Endothelial cell of umbilical vein (primary cell): ENCODE results near the gene XRN2. TPM values are rescaled to one million over a fixed set of nuclear protein-coding genes. Genes with fewer than 3 reads are reported as not detected.

Experiments
- BruUV-seq: library from RNA; stranded (reverse); fragments of 400-500 nt; replicated peaks from 2 replicates; lab custom pipeline; 2021; lab: Mats Ljungman, UMichigan
- CTCF ChIA-PET: fragments of 300-600, 350-600 bp; sonication (Branson Sonifier 250); formaldehyde crosslinking; loops from one replicate; lab custom pipeline; 2021; ENCODE audit warnings: antibody characterized with exemption, inconsistent platforms; lab: Charles Lee
- POLR2A ChIA-PET: fragments of 300-600, 350-600 bp; sonication (Branson Sonifier 250); formaldehyde crosslinking; loops from one replicate; lab custom pipeline; 2021; ENCODE audit warnings: antibody characterized with exemption, inconsistent platforms; lab: Charles Lee
- DNase-seq: peaks from one replicate; pipeline ENCODE4 v3.0.0-alpha.2; 2011; ENCODE audit warnings: low read depth, low spot score
- FAIRE-seq: peaks from 2 replicates; lab custom pipeline; 2011; peaks lifted over from hg19 to GRCh38; lab: Jason Lieb, UNC
- H2AFZ ChIP-seq: 2 replicates; pipeline ENCODE4 v1.6.0; 2012; ENCODE audit warnings: low read depth, low read length, control low read depth, inconsistent platforms
- H3K27ac ChIP-seq: 2 replicates; pipeline ENCODE4 v1.5.1; 2011; ENCODE audit warnings: low read depth, mild to moderate bottlenecking, control low read depth, low read length, moderate library complexity; ENCODE audit not compliant: insufficient read depth
- H3K27me3 ChIP-seq, 2 experiments: 2 replicates each; pipeline versions ENCODE4 v1.6.0 to v1.6.1; 2011; ENCODE audit warnings: low read length in 2 of 2, mixed read lengths in 1 of 2; ENCODE audit not compliant: control insufficient read depth in 2 of 2, insufficient read depth in 2 of 2
- H3K36me3 ChIP-seq, 2 experiments: 2 replicates in 1 of 2; 3 replicates in 1 of 2; pipeline ENCODE4 v1.5.1; 2011; ENCODE audit warnings: low read length in 2 of 2, mild to moderate bottlenecking in 1 of 2, moderate library complexity in 1 of 2; ENCODE audit not compliant: control insufficient read depth in 2 of 2, insufficient read depth in 2 of 2; ENCODE audit errors: extremely low read depth in 1 of 2
- H3K4me1 ChIP-seq: 3 replicates; pipeline ENCODE4 v1.5.1; 2011; ENCODE audit warnings: mild to moderate bottlenecking, low read length; ENCODE audit not compliant: control insufficient read depth, insufficient read depth; ENCODE audit errors: extremely low read depth
- H3K4me2 ChIP-seq: 2 replicates; pipeline ENCODE4 v1.6.1; 2011; ENCODE audit warnings: low read length, control low read depth, mixed read lengths; ENCODE audit not compliant: insufficient read depth
- H3K4me3 ChIP-seq, 3 experiments: fragments of 200-600 bp in 1 of 3; sonication (generic), shearing (Covaris generic) in 1 of 3; replicated peaks in 1 of 3; 2 replicates each; pipeline ENCODE4 v1.5.1; 2011 to 2016; ENCODE audit warnings: control low read depth in 3 of 3, low read length in 3 of 3, mild to moderate bottlenecking in 2 of 3, inconsistent platforms in 1 of 3, low read depth in 1 of 3, moderate library complexity in 1 of 3; ENCODE audit not compliant: insufficient read depth in 1 of 3
- H3K79me2 ChIP-seq: 2 replicates; pipeline ENCODE4 v1.6.0; 2012; ENCODE audit warnings: low read length, inconsistent platforms; ENCODE audit not compliant: control insufficient read depth, insufficient read depth
- H3K9ac ChIP-seq: replicated peaks from 2 replicates; pipeline ENCODE3; 2011; ENCODE audit warnings: low read length, control low read depth; ENCODE audit not compliant: insufficient read depth; ENCODE audit errors: extremely low read depth
- H3K9me1 ChIP-seq: replicated peaks from 3 replicates; pipeline ENCODE4 v1.6.0; 2011; ENCODE audit warnings: mild to moderate bottlenecking, low read length; ENCODE audit not compliant: control insufficient read depth, insufficient read depth; ENCODE audit errors: extremely low read depth
- H3K9me3 ChIP-seq: replicated peaks from 2 replicates; pipeline ENCODE4 v1.5.1; 2012; ENCODE audit warnings: low read length, inconsistent platforms; ENCODE audit not compliant: control insufficient read depth, insufficient read depth
- H4K20me1 ChIP-seq: replicated peaks from 2 replicates; pipeline ENCODE3; 2011; ENCODE audit warnings: mild to moderate bottlenecking, low read length; ENCODE audit not compliant: control insufficient read depth, insufficient read depth; ENCODE audit errors: extremely low read depth
- CTCF ChIP-seq, 2 donors: IDR thresholded peaks; 1 replicate in 1 of 2; 2 replicates in 1 of 2; pipeline ENCODE4 v1.5.1; 2011; ENCODE audit warnings: low read length in 2 of 2, mild to moderate bottlenecking in 2 of 2, moderate library complexity in 2 of 2, control low read depth in 1 of 2, inconsistent platforms in 1 of 2, low read depth in 1 of 2; ENCODE audit not compliant: insufficient read depth in 1 of 2; ENCODE audit errors: extremely low read depth in 1 of 2
- EZH2 ChIP-seq: IDR thresholded peaks from 2 replicates; pipeline ENCODE4 v1.6.1; 2012; ENCODE audit warnings: borderline replicate concordance, low read depth, mild to moderate bottlenecking, moderate library complexity, low read length, inconsistent platforms; ENCODE audit not compliant: severe bottlenecking
- FOS ChIP-seq: IDR thresholded peaks from 2 replicates; pipeline ENCODE4 v1.6.1; 2011; ENCODE audit warnings: mild to moderate bottlenecking, low read length, moderate library complexity, borderline replicate concordance; ENCODE audit not compliant: insufficient read depth
- GATA2 ChIP-seq: IDR thresholded peaks from 2 replicates; pipeline ENCODE4 v1.7.0; 2011; ENCODE audit warnings: low read depth, mild to moderate bottlenecking, moderate library complexity, mixed read lengths, low read length; ENCODE audit not compliant: insufficient read length, insufficient read depth
- JUN ChIP-seq: IDR thresholded peaks from 2 replicates; pipeline ENCODE4 v1.6.1; 2011; ENCODE audit warnings: borderline replicate concordance, low read depth; ENCODE audit not compliant: insufficient read length, insufficient read depth
- MAX ChIP-seq: IDR thresholded peaks from 2 replicates; pipeline ENCODE4 v1.6.1; 2011; ENCODE audit not compliant: insufficient read depth, insufficient read length
- MYC ChIP-seq: IDR thresholded peaks from one replicate; pipeline ENCODE4 v1.6.1; 2011; ENCODE audit warnings: mild to moderate bottlenecking, low read depth, low read length
- POLR2A ChIP-seq: IDR thresholded peaks from 2 replicates; pipeline ENCODE4 v1.6.1; 2012; ENCODE audit warnings: low read depth, mild to moderate bottlenecking, control low read depth, low read length
- dilution Hi-C: fragments of 300-500 bp; cut with MboI; formaldehyde crosslinking; loops from one replicate; pipeline ENCODE4 v1.15.0; 2019; ENCODE audit warnings: low sequenced_read_pairs; ENCODE audit not compliant: extremely low pct_ligation_motif_present
- intact Hi-C: fragments of 100-400 bp; cut with micrococcal nuclease; formaldehyde crosslinking; loops from one replicate; pipeline ENCODE4 v1.10.0; 2022
- polyA plus RNA-seq, 4 experiments: library from polyadenylated mRNA; depleted of rRNA in 3 of 4; stranded (reverse) in 3 of 4; unstranded in 1 of 4; fragments of >200 nt; gene quantifications; 2 replicates each; pipeline versions ENCODE4 v1.2.1 to v1.2.3, GENCODE V29; 2011 to 2012; ENCODE audit warnings: missing spikeins in 1 of 4
- total RNA-seq: library from RNA; stranded (reverse); gene quantifications from 2 replicates; pipeline ENCODE4 v1.2.3, GENCODE V29; 2021

Gene XRN2
- total and polyA plus RNA-seq, 2 donors (not counting 3 experiments of a cell fraction or from before 2014, with no cell fraction given), result 32.3 to 66.6 TPM

- ChIA-PET CTCF (interaction anchor here (1.2 kb wide), 1 partner anchor 89 kb away, joined by 4 read pairs; no protein-coding TSS in a partner anchor), POLR2A (no interaction called here)
- Histone ChIP-seq H3K9me3 (no peaks in the 10 kb centered on the region), H4K20me1 (peaks cover 6% of the 10 kb centered on the region), H3K4me1 (peaks cover 34% of the 10 kb centered on the region), H3K79me2 (peaks cover 88% of the 10 kb centered on the region), H2AFZ (no peak overlapping the region), H3K4me2 (peak overlapping the region; percentile 27), H3K9me1 (no peaks in the 10 kb centered on the region), H3K4me3 (no peak overlapping the region), H3K27me3 (no peaks in the 10 kb centered on the region), H3K36me3 (no peaks in the 10 kb centered on the region), H3K27ac (no peak overlapping the region), H3K9ac (no peak overlapping the region)
- no TSS peak for BruUV-seq
- peak; percentile 60 for DNase-seq
- dilution Hi-C loops, result no loop called here
- peak; percentile 55 for FAIRE-seq
- intact Hi-C loops, result loop anchor here (2.0 kb wide), 1 partner anchor 14 kb away; no protein-coding TSS in a partner anchor
- no peak for TF ChIP-seq POLR2A
- TF ChIP-seq JUN, result no peak
- no peak for TF ChIP-seq GATA2
- no peak for TF ChIP-seq FOS
- no peak for TF ChIP-seq CTCF (IDR thresholded peaks at IDR 0.05; ENCODE audit: extremely low read depth in 1 of 2, insufficient read depth in 1 of 2, low read depth in 1 of 2, low read length in 2 of 2)
- TF ChIP-seq MAX, result no peak
- no peak for TF ChIP-seq EZH2
- TF ChIP-seq MYC, result no peak
Observed at GRCh38 chr20:21325296-21325695, 22.2 kb downstream of the XRN2 start.
